Measurements from ENCODE around the gene PIP5K1B.

DNA sequence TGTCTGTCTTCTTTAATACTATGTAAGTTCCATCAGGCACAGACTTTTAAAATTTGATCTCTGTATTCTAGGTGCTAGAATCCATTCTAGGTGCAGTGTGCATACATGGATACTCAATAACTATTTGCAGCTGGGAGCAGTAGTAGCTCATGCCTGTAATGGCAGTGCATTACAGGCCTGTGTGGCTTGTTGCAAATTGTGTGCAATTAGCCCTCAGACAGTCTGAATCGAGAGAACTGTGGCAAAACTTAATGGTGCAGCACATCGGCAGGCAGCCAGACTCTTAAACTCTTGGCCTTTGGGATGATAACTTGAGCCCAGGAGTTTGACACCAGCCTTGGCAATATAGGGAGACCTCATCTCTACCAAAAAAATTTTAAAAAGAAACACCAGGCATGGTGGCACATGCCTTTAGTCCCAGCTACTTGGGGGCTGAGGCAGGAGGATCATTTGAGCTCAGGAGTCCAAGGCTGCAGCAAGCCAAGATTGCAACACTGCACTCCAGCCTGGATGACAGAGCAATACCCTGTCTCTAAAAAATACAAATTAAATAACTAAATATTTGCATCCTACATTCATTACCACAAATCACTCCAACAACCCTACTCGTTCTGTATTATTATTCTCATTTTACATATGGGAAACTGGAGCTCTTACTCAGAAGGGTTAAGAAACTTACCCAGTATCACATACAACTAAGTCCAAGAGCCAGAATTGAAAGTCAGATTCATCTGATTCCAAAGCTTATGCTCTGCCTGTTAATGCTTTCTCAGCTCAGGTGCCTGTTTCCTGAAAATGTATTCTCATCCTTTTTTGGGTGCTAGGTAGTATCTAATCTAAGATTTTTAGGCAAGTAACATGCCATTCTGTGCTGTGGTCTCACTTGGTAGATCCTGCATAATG is 278.7 kb downstream of the PIP5K1B start:
- TF ChIP-seq POLR2AphosphoS5 (IDR thresholded peaks at IDR 0.05; ENCODE audit: borderline replicate concordance, low read depth, low read length), result no peak
- no peak for TF ChIP-seq EZH2 (IDR thresholded peaks at IDR 0.05)
